LNCAP (cell line): ENCODE results near the gene KAZN.

Experiments
- TF ChIP-seq, protein P1 (sequence below): fragments of 450-650 bp; IDR thresholded peaks from 2 replicates; pipeline ENCODE4 v1.5.1; 2017; ENCODE audit warnings: mild to moderate bottlenecking

KAZN gene

DNA sequence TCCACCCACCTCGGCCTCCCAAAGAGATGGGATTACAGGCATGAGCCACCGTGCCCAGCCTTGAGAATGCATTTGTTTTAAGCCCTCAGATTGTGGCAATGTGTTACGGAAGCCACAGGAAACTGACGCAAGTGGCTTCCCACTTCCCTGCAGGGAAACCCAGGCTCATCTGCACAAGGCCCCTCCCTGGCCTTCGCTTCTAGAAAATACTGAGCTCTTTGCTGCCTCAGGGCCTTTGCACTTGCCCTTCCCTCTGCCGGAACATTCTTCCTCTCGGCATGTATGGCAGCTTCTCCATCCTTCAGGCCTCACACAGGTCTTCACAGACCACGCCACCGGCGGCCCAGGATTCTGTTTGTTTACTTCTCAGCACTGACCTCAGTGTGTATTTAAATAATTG, 418.0 kb downstream of the KAZN start:
- TF ChIP-seq, protein P1, sequence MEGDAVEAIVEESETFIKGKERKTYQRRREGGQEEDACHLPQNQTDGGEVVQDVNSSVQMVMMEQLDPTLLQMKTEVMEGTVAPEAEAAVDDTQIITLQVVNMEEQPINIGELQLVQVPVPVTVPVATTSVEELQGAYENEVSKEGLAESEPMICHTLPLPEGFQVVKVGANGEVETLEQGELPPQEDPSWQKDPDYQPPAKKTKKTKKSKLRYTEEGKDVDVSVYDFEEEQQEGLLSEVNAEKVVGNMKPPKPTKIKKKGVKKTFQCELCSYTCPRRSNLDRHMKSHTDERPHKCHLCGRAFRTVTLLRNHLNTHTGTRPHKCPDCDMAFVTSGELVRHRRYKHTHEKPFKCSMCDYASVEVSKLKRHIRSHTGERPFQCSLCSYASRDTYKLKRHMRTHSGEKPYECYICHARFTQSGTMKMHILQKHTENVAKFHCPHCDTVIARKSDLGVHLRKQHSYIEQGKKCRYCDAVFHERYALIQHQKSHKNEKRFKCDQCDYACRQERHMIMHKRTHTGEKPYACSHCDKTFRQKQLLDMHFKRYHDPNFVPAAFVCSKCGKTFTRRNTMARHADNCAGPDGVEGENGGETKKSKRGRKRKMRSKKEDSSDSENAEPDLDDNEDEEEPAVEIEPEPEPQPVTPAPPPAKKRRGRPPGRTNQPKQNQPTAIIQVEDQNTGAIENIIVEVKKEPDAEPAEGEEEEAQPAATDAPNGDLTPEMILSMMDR = no peak

DNA sequence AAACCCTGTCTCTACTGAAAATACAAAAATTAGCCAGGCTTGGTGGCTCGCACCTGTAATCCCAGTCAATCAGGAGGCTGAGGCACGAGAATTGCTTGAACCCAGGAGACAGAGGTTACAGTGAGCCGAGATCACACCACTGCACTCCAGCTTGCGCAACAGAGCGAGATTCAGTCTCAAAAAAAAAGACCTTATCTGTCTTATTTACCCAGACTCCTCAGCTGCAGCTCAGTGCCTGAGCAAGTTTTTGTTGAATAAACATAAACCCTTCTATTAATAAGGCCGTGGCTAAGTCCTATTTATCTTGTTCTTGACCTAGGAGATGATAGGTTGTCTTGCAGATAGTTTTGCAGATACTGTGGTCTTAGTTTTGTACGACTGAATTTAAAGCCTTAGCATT, 418.6 kb downstream of the KAZN start:
- TF ChIP-seq, protein P1 = no peak

DNA sequence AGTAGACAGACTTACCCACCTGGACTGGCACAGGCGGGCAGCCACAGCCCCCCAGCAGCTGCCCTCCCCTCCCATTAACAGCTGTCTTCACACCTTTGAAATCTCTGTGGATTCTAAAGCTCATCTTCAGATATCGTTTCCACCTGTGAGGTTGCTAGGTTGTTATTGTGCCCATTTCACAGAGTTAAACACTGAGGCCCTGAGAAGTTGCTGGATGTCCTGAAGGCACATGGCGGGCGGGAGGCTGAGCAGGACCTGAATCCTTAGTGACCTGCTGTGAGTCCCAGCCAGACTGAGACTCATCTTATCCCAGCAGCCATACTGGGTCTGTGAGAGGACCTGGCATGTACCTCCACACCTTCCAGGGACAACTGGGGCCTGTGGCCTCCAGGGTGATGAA, 420.3 kb downstream of the KAZN start:
- TF ChIP-seq, protein P1 = no peak

DNA sequence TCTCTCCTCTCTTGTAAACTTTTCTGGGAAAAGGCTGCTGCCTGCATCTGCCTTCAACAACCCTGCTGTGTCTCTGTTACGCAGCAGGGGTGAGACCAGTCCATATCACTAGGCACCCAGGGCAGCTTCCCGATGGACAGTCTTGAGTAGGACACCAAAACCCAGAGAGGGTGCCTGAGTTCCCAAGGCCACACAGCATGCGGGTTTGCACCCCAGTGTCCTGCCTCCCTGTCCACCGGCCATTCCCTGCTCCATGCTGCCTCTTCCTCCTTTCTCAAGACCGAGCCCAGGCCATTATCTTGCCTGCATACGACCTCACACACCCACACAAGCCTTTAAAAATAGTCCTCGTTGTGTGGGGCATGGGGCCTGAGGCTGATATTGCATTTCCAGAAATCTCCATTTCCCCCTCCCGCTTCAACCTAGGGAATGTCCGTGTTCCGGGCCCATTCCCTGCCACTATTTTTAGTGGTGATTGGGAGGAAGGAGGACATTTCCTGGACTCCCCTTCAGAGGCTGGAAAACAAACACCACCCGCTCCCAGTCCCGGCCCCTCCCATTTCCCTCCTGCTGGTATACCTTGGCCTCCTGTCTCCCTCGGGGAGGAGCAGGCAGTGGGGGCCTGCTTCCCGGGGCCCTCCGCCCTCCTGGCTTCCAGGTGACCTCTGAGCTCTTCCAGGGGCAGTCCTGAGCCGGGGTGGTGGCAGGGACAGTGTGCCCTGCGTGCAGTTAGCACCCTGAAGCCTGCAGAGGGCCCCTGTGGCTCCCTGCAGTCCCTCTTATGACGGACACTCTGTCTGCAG, 422.7 kb downstream of the KAZN start:
- TF ChIP-seq, protein P1 = no peak

DNA sequence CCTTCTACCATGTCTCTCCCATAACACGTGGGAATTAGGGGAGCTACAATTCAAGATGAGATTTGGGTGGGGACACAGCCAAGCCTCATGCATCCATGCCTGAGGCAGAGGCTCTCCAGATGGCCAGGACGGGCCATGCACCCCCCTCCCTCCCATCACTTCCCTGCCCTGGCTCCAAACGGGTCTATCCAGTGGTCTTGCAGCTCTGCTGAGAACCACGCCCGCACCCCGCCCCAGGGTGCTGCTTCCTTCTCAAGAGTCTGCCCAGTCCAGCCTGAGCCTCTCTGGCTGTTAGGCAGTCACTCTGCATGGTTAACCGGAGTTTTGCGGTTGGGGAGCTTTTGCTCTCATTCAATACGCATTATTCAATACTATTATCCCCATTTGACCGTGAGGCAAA, 423.6 kb downstream of the KAZN start:
- TF ChIP-seq, protein P1 = no peak

DNA sequence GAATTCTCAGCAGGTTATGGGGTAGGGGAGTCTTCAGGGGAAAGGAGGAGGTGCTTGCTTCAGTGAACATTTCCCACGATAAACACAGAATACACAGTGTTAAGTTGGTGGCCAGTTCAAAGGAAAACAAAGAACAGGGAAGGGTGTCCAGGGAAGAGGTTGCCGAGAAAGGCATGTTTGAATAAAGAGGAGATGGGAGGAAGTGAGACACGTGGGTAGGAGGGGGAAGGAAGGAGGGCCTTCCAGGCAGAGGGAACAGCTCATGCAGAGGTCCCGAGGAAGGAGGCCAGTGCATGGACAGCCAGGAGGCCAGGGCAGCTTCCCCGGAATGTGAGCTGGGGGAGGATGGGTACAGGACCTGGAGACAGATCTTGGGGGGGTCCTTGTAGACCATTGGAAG, 424.7 kb downstream of the KAZN start:
- TF ChIP-seq, protein P1 = no peak

DNA sequence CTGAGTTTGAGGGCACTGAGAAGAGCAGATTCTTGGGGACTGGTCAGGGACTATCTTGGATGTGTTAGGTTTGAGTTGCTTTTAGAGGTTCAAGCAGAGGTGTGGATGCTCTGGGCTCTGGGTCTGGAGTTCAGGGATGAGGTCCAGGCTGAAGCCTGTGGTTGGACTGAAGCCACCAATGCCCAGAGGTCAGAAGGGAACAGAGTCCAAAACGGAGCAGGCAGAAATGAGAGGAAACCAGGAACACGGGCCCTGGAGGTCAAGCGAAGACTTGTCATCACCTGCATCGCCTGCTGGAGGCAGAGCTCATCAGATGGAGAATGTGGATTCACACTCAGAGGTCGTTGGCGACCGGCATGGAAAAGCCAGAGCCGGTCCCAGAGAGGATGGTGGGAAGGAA, 425.5 kb downstream of the KAZN start:
- TF ChIP-seq, protein P1 = no peak

DNA sequence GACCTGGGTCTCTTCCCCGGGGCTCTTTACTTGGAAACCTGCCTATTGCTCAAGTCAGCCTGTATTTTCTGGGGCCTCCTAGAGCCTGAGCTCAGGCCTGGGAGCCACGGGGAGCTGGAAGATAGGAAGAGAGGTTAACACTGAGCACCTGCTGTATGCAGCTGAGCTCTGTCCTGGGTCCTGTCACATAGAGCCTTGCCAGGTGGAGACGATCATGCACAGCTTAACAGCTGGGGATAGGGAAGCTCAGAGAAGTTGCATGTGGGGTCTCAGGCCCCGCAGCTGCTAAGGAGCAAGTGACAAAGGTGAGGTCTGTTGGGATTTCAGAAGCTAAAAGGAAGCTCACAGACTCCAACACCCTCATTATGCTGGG, 427.6 kb downstream of the KAZN start:
- TF ChIP-seq, protein P1 = no peak
